ENCODE results near the gene CAPN5.

CAPN5 gene

DNA sequence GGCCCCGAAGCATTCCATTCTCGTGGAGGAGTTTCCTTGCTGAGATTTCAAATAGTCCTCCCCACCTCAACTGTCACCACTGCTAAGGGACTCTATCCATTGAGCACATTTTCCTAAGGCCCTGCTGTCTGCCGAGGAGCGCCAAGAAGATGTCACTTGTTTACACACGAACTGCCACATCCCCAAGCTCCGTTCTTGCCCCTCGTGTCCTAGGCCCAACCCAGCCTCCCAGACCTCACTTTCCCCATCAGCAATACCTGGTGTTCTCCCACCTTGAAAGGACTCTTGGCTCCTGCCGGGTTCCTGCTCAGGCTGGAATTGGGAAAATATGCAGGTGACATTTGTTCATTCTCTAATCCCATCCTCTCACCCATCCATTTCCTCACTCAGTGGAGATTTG, 57.3 kb downstream of the CAPN5 start:
- TF ChIP-seq SPI1 (IDR thresholded peaks at IDR 0.05; ENCODE audit: borderline replicate concordance, low read depth): no peak
- TF ChIP-seq GABPA (IDR thresholded peaks at IDR 0.05; ENCODE audit: low read depth): no peak
- TF ChIP-seq, protein P1, sequence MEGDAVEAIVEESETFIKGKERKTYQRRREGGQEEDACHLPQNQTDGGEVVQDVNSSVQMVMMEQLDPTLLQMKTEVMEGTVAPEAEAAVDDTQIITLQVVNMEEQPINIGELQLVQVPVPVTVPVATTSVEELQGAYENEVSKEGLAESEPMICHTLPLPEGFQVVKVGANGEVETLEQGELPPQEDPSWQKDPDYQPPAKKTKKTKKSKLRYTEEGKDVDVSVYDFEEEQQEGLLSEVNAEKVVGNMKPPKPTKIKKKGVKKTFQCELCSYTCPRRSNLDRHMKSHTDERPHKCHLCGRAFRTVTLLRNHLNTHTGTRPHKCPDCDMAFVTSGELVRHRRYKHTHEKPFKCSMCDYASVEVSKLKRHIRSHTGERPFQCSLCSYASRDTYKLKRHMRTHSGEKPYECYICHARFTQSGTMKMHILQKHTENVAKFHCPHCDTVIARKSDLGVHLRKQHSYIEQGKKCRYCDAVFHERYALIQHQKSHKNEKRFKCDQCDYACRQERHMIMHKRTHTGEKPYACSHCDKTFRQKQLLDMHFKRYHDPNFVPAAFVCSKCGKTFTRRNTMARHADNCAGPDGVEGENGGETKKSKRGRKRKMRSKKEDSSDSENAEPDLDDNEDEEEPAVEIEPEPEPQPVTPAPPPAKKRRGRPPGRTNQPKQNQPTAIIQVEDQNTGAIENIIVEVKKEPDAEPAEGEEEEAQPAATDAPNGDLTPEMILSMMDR (IDR thresholded peaks at IDR 0.05; ENCODE audit: insufficient read depth, low read length): no peak
- no peak overlapping the region for H3K4me3 ChIP-seq (replicated peaks; ENCODE audit: insufficient read depth, low read length)
- no peak overlapping the region for H3K27ac ChIP-seq (replicated peaks)
- DNase-seq (ENCODE audit: low read depth in 1 of 2, low spot score in 1 of 2): no peak
- H3K27me3 ChIP-seq (ENCODE audit: insufficient read depth, poor library complexity, severe bottlenecking): no peaks in the 10 kb centered on the region

GRCh38 chr11:77124488-77124887, 57.7 kb downstream of the CAPN5 start:
- no peak for DNase-seq (ENCODE audit: low read depth in 1 of 2, low spot score in 1 of 2)
- Histone ChIP-seq H3K27ac (replicated peaks) (no peak overlapping the region), H3K27me3 (ENCODE audit: insufficient read depth, poor library complexity, severe bottlenecking) (no peaks in the 10 kb centered on the region), H3K4me3 (replicated peaks; ENCODE audit: insufficient read depth, low read length) (no peak overlapping the region)
- no peak for TF ChIP-seq SPI1 (IDR thresholded peaks at IDR 0.05; ENCODE audit: borderline replicate concordance, low read depth)
- TF ChIP-seq, protein P1 (IDR thresholded peaks at IDR 0.05; ENCODE audit: insufficient read depth, low read length): no peak
- TF ChIP-seq GABPA (IDR thresholded peaks at IDR 0.05; ENCODE audit: low read depth): no peak
- TF ChIP-seq REST (IDR thresholded peaks at IDR 0.05; ENCODE audit: insufficient replicate concordance, low read depth): no peak
- TF ChIP-seq POLR2AphosphoS5 (IDR thresholded peaks at IDR 0.05; ENCODE audit: low read depth): no peak

DNA sequence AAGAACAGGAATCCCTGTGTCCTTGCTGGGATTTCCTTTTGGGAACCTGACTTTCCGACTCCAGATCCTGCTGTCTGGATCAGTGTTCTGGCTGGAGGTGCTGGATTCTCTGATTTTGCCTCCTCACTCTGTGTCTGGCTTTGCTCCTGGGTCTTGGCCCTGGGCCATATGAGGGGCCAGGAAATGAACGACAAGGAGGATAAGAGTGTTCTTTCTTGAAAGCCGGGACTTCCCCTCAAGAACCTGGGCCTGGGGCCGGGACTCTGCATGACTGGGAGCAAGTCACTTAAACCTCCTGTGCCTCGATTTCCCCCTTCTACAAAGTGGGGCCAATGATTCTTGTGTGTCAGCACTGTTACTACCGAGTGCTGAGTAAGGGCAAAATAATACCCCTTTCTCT, 58.4 kb downstream of the CAPN5 start:
- DNase-seq (ENCODE audit: low read depth in 1 of 2, low spot score in 1 of 2): no peak
- H3K27ac ChIP-seq (replicated peaks): no peak overlapping the region
- no peak for TF ChIP-seq POLR2AphosphoS5 (IDR thresholded peaks at IDR 0.05; ENCODE audit: low read depth)
- TF ChIP-seq SPI1 (IDR thresholded peaks at IDR 0.05; ENCODE audit: borderline replicate concordance, low read depth): no peak
- TF ChIP-seq, protein P1 (IDR thresholded peaks at IDR 0.05; ENCODE audit: insufficient read depth, low read length): no peak
- TF ChIP-seq REST (IDR thresholded peaks at IDR 0.05; ENCODE audit: insufficient replicate concordance, low read depth): no peak
- no peak for TF ChIP-seq GABPA (IDR thresholded peaks at IDR 0.05; ENCODE audit: low read depth)
- no peak overlapping the region for H3K4me3 ChIP-seq (replicated peaks; ENCODE audit: insufficient read depth, low read length)
- no peaks in the 10 kb centered on the region for H3K27me3 ChIP-seq (ENCODE audit: insufficient read depth, poor library complexity, severe bottlenecking)

- Histone ChIP-seq H3K4me3 (replicated peaks; ENCODE audit: insufficient read depth, low read length) (no peak overlapping the region), H3K27ac (replicated peaks) (no peak overlapping the region), H3K27me3 (ENCODE audit: insufficient read depth, poor library complexity, severe bottlenecking) (no peaks in the 10 kb centered on the region)
- TF ChIP-seq POLR2AphosphoS5 (IDR thresholded peaks at IDR 0.05; ENCODE audit: low read depth): no peak
- no peak for DNase-seq (ENCODE audit: low read depth in 1 of 2, low spot score in 1 of 2)
Observed at GRCh38 chr11:77125695-77126094, 58.9 kb downstream of the CAPN5 start.

Measured in HL-60 (cell line).